GM21447 (cell line): Measurements from ENCODE around the gene TLR10.
"Not testable (repeated sequence)": the region's sequence is repeated elsewhere in the genome, so short reads cannot be mapped to it uniquely, and the experiment has no call there.

ENCODE experiments used
- ATAC-seq: cut with Tn5 transposase; IDR thresholded peaks from one replicate; pipeline ENCODE4 v1.9.1; 2021; ENCODE audit not compliant: unreplicated experiment

TLR10 gene

DNA sequence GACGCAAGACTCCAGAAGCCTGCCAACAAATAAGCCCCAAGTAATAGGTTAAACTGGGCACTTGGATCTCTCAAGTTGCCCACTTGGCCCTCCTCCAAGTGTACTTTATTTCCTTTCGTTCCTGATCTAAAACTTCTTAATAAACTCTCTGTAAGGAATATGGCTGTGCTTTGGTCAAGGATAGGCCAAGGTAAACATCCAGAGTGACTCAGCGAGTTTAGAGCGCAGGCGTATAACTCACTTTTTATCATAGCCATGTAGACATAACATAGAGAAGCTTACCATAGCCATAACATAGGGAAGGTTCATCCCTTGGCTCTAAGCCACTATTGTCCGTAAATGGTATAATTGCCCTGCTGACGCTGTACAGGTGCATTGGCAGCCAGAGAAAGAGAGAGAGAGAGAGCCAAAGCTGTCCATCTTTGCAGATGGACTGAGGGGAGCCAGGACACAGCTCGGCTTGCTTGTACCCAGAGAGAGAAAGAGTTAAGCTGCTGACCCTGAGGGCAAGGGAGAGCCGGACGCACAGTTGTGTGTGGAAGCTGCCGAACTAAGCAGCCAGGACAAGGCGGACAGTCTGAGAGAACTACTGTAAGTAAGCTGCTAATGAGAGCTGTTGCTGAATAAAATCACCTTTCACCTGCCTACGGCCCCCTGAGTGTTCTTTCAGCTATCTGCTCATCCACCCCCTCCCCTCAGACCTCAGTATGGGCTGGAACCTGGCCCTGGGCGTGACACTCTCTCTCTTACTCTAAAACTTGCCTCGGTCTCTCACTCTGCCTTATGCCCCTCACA lies 20.0 kb upstream of the TLR10 start:
- no peak for ATAC-seq

DNA sequence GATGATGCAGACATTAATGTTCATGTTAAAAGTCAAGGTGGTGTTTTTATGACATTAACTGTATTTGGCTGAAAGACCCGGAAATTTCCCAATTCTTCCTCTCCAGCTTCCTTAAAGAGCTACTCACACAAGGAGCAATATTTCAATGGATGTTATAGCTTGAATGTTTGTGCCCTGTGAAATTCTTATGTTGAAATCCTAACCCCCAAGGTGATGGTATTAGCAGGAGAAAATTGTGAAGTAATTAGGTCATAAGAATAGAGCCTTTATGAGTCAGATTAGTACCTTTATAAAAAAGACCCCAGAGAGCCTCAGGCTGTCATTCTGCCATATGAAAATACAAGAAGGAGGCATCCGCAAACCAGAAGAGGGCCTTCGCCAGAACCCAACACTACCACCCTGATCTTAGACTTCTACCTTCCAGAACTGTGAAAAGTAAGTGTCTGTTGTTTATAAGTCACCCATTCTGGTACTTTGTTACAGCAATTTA lies 18.2 kb upstream of the TLR10 start:
- ATAC-seq = no peak

DNA sequence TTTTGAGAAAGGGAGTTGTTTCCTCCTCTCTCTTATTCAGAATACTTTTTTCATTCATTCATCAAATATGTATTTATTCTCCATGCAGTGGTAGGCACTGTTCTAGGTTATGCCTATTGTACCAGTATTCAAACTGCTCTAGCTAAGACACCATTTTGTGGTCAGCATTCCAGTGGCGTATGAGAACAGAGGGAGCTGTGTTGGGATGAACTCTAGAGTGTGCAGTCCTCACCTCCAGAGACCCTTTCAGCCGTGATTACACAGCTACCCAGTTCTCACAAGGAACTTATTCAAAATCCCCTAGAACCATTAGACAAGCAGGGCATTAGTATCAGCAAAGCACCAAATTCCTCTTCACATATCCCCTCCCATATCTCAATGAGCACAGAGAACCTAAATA lies 17.6 kb upstream of the TLR10 start:
- no peak for ATAC-seq

DNA sequence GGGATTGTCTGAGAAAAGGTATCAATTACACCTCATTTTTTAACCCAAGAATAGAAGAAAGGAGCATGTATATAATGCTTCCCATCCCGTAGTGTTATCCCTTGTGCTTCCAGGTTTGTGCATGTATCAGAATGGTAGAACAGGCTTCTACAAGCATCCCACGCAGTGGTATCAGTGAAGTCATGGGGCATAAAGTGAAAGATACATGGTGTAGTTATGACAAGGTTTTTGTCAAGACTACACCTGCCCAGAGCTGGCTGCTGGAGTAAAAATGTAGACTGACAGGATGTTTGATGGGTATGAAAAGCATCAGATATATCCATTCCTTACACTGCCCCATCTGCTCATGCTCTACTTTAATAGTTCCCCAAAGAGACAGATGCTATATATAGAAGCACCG lies 12.3 kb upstream of the TLR10 start:
- ATAC-seq = no peak

DNA sequence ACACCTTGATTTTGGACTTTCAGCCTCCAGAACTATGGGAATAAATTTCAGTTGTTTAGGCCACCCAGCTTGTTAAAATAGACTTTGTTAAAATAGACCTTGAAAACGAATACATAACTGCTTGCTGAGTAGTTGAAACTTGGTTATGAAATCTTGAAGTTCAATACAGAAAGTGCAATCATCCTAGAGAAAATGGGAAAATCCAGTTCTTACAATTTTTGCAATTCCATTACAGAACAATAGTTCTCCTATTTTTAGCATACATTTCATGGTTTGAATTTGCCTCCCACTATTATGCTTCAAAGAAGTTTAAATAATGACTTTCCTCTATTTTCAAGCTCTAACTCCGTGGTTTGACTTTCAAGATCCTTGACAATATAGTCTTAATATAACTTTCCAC lies 11.3 kb upstream of the TLR10 start:
- no peak for ATAC-seq

DNA sequence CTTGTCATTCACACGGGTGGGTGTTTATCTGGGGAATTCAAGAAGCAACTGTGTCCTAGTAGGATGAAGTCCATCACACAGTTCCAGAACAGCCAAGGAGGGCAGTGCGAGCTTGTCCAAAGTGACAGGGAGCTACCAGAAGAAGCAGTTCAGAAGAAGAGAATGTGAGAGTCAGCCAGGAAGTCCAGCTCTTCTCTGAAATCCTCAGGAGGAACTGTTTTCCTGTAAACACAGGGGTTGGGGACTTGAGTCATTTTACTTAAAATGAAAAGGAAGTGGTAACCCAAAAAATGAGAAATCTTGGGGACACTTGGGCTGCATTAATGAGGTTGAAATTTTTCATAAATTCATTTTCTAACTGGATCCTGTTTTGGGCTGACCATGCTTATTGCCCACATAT lies 8.2 kb upstream of the TLR10 start:
- ATAC-seq = no peak

DNA sequence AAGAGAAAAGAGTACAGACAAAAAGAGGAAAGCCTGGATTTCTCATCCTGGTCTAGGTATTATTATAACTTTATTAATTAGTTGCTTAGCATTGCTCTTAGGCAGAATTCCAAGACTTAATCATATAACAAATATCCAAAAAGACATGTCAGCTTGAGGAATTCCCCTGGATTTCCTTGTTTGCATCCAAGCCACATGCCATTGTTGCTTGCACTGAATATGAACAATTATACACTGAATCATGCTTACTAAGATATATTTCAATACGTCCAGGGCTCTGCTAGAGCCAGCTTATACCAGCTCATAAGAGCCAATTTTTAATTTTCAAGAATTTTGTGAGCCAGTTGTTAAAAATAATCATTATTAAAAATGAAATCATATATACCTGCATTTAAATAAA lies 5.5 kb upstream of the TLR10 start:
- ATAC-seq = no peak

DNA sequence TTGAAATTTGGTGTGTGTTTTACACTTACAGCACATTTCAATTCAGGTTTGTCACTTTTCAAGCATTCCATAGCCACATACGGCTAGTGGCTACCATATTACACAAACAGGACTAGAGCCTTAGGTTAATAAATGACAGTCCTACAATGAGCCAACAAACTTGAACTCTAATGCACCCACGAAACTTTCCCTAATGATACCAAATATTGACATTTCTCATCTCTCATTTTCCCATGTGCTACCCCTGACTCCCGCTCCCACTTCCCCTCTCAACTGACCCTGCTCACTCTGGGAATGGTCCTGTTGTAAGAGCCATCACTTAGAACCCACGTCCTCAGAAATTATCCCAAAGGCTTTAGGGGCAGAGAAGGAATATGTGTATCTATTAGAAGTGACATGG lies 4.9 kb upstream of the TLR10 start:
- ATAC-seq = no peak

DNA sequence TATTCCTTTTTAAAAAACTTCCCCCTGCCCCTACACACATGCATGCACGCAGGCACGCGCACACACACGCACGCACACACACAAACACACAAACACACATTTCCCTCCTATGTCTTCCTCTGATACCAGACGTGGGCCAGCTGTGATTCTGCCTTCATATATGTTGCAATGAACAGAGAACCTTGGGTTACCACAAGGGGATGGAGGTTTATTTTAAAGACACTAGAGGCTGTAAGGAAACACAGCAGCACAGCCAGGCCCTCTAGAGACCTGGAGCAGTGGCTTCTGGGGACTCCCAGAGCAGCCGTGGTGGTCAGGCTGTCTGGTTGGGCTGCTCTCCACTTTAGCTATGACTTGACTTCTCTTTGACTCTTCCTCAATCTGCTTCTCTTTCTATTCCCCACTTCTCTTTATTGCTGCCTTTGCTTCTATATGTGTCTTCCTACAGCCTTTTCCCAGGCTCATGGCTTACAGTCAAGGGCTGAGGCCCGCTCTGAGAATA lies 3.2 kb upstream of the TLR10 start:
- ATAC-seq = peak; percentile 52

DNA sequence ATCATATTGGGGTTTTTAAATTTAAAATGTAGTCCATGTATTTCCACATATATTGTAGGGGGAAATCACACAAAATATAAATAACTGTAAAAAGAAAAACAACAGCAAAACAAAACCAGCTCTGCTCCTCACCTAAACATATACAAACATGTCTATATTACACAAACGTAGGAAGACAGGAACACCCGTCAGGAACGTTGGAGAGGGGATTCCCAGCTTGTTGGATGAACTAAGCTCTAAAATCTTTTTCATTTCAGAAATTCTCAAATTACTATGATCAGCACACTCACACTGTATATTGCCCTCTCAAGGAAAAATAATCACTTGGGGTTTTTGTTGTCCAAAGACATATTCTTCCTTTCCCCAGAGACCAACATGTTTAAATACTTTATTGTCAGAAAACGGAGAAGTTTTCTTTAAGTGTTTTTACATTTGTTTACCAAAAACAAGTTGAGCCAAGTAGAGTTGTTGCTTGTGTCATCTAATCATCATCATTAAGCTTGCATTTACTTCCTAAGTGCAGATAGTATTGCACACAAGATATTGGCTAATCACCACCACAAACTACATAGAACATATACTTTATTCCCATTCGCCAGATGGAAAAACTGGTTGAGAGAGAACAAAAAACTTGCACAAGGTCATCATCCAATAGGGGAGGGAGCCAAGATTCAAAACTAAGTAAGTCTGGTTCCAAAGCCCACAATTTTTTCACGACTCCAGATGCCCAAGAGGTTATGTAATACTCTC lies 2.4 kb upstream of the TLR10 start:
- ATAC-seq = no peak

DNA sequence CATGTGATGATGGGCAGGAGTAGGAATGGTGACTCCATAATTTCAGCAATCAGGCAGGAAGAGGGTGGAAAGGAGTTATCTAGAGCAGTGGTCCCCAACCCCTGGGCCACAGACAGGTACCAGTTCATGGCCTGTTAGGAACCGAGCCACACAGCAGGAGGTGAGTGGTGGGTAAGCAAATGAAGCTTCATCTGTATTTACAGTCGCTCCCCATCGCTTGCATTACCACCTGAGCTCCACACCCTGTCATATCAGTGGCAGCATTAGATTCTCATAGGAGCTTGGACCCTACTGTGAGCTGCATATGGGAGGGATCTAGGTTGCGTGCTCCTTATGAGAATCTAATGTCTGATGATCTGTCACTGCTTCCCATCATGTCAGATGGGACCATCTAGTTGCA lies 1.4 kb upstream of the TLR10 start:
- ATAC-seq = no peak

DNA sequence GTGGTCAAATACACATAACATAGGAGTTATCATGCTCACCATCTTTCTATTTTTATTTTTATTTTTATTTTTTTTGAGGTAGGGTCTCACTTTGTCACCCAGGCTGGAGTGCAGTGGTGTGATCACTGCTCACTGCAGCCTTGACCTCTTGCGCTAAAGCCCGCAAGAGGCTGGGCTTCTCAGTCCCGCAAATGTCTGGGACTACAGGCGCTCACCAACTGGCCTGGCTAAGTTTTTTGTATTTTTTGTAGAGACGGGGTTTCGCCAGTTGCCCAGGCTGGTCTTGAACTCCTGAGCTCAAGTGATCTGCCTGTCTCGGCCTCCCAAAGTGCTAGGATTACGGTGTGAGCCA lies 295 bp upstream of the TLR10 start:
- ATAC-seq = no peak

DNA sequence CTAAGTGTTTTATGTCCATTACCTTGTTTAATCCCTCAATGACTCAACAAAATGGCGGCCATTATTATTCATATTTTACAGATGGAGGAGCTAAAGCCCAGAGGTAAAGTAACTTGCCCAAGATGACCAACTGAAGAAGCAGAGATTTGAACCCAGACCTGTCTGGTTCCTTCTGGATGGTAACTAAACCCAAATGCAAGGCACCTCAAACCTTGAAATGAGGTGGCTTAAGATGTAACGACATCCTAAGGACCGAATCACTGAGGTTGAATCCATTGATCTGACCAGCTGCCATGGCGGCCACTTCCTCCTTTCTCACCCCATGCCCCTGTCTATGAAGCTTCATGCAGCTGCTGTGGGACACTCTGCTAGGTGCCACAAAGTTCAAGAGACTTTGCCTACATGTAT lies 932 bp downstream of the TLR10 start:
- ATAC-seq = no peak

DNA sequence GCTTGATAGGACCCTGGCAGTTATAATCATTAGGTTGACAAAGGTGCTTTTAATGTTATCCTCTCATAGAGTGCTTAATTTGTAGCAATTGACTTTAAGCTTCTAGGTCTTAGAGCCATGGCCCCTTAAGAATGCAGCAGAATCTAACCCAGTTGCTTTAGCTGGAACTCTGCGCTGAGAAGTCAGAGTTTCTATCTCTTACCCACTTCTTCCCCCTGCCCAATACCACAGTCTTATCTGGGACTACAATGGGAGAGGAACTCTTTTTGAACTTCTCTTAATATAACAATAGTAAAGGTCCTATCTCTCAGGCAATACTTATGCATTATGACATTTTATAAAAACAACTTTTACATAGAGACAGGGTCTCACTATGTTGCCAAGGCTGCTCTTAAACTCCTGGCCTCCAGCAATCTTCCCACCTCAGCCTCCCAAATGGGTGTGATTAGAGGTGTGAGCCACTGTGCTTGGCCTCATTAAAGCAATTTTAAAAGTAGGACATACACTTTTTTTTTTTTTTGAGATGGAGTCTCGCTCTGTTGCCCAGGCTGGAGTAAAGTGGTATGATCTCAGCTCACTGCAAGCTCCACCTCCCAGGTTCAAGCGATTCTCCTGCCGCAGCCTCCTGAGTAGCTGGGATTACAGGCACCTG lies 1.8 kb downstream of the TLR10 start:
- peak; percentile 34 for ATAC-seq

DNA sequence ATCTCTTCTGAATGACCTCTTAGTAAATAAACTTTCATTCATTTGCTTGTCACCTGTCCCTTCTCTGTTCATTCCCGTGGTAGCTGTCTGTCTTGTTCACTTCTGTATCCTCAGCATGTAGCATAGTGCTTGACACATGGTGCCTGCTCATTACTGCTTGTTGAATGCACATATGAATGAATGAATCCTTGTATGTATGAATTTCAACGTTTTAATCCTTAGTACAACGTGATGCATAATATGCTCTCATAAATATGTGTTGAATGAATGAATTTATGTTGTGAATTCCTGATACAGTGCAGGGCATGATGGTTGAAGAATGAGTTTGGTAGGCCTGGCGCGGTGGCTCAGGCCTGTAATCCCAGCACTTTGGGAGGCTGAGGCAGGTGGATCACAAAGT lies 3.0 kb downstream of the TLR10 start:
- no peak for ATAC-seq

DNA sequence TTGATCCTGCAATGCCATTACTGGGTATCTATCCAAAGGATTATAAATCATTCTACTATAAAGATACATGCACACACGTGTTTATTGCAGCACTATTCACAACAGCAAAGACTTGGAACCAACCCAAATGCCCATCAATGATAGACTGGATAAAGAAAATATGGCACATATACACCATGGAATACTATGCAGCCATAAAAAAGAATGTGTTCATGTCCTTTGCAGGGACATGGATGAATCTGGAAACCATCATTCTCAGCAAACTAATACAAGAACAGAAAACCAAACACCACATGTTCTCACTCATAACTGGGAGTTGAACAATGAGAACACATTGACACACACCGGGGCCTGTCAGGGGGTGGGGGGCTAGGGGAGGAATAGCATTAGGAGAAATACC lies 4.9 kb downstream of the TLR10 start:
- ATAC-seq = not testable (repeated sequence)

DNA sequence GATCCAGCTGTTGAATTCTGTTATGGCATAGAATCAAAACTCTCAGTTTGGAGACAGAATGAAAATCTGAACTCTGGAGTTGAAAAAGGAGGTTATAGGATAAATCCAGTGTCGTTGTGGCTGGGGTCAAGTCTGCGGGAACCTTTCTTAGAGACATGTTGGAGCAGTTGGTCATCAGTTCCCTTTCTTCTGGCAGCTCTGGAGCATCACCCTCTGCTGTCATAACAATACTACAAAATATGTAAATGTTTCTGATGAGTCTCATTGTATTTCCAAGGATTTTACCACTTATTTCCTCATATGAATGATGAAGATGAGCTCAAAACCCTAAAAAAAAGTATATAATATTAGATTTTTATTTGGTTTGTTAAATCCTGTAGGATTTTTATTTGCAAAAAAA lies 7.5 kb downstream of the TLR10 start:
- no peak for ATAC-seq

DNA sequence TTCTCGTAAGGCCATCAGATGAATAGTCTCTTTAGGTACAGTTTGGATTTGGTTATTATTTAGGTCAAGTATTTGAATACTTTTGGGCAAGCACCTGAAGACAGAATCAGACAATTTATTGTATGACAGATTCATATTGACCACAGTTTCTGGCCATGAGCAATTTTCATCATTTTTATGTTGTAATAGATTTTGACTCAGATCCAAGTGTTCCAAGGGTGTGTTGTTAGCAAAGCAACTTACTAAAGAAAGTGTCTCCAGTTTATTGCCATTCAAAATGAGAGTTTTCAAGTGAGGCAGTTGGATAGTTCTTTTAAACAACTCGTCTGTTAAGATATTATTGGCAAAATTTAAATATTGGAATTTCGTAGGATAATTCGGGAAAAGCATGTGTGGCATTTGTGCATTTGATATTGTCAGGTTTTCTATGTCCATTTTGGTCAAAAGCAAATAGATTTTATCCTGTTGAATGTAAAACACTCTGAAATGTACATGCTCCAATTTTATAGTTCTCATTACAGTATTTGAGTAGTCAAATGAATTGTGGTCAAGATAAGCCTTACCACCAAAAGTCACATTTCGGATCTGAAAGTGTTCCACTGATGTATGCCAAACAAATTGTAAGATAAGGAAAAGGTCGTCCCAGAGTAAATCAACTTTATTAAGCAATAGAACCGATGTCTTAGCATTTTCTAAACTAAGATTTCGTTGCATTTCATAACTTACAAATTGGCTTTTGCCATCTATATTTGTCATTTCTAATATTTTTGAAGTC lies 8.4 kb downstream of the TLR10 start:
- ATAC-seq = no peak

DNA sequence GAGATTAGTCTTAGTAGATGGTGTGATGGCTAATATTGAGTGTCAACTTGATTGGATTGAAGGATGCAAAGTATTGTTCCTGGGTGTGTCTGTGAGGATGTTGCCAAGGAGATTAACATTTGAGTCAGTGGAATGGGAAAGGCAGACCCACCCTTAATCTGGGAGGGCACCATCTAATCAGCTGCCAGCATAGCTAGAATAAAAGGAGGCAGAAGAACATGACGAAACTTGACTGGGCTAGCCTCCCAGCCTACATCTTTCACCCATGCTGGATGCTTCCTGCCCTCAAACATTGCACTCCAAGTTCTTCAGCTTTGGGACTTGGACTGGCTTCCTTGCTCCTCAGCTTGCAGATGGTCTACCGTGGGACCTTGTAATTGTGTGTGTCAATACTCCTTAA lies 12.5 kb downstream of the TLR10 start:
- ATAC-seq = not testable (repeated sequence)

DNA sequence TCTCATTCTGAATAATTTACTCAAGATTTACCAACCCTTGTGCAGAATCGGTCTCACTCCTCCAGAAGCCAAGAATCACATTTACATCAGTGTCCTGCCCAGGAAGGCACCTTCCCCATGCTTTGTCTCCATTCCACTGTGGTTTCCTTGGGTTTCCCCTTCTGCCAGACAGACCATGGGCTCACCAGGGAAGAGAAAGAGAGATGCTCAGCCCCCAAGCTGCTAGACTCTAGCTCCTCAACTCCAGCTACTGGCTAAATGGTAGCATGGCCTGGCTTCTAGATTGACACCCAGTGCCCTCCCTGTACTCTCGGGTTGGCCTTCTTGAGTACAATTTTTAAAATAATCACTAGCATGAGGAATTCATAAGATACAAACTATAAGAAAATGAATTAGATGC lies 12.9 kb downstream of the TLR10 start:
- ATAC-seq = peak; percentile 48

DNA sequence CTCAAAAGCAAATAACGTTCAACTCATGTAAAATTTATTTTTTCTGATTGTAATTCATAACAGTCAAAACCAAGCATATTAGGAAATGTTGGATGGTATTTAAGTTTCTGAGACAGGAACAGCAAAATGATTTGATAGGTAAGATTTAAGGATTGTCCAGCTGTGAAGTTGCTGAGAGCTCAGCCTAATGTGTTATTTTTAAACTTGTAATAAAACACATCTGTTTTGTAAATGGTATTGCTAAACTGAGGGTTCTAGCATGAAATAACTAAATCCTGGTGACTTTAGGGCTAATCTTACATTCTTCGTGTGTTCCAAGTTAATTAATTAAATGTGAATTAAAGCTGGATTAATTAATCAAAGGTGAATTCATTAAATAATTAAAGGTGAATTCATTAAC lies 13.3 kb downstream of the TLR10 start:
- no peak for ATAC-seq
